Small intestine (tissue), 7 donors: Measurements from ENCODE around the gene TRHDE. TPM values are rescaled to one million over a fixed set of nuclear protein-coding genes. Genes with fewer than 3 reads are reported as not detected.

Experiments used
- DNase-seq, 2 donors: peaks; one replicate each; pipeline versions ENCODE4 v3.0.0 to v3.0.0-alpha.2; 2013
- FAIRE-seq: peaks from 2 replicates; lab custom pipeline; 2012; peaks lifted over from hg19 to GRCh38; lab: Jason Lieb, UNC
- H3K27ac ChIP-seq, 3 donors: one replicate each; pipeline ENCODE4 v1.5.1; 2013; ENCODE audit warnings: low read length in 2 of 3, mild to moderate bottlenecking in 2 of 3, control low read depth in 1 of 3, inconsistent platforms in 1 of 3, low read depth in 1 of 3, moderate library complexity in 1 of 3
- H3K27me3 ChIP-seq, 3 donors: one replicate each; pipeline ENCODE4 v1.6.1; 2013; ENCODE audit warnings: low read length in 3 of 3, inconsistent platforms in 1 of 3; ENCODE audit not compliant: control insufficient read depth in 3 of 3, insufficient read depth in 3 of 3
- H3K36me3 ChIP-seq, 3 donors: one replicate each; pipeline ENCODE4 v1.6.1; 2013; ENCODE audit warnings: low read length in 3 of 3, inconsistent platforms in 1 of 3, low read depth in 1 of 3, mild to moderate bottlenecking in 1 of 3, moderate library complexity in 1 of 3; ENCODE audit not compliant: control insufficient read depth in 3 of 3, insufficient read depth in 2 of 3
- H3K4me1 ChIP-seq, 3 donors: one replicate each; pipeline ENCODE4 v1.6.1; 2013; ENCODE audit warnings: low read length in 2 of 3, inconsistent platforms in 1 of 3, low read depth in 1 of 3, mild to moderate bottlenecking in 1 of 3, moderate library complexity in 1 of 3; ENCODE audit not compliant: control insufficient read depth in 3 of 3, insufficient read depth in 2 of 3
- H3K4me3 ChIP-seq, 3 donors: one replicate each; pipeline ENCODE4 v1.5.1; 2013; ENCODE audit warnings: low read length in 3 of 3, control low read depth in 1 of 3, inconsistent platforms in 1 of 3, low read depth in 1 of 3, mild to moderate bottlenecking in 1 of 3, moderate library complexity in 1 of 3
- H3K9me3 ChIP-seq, 2 donors: one replicate each; pipeline ENCODE4 v1.6.1; 2013; ENCODE audit warnings: low read depth in 1 of 2, low read length in 1 of 2; ENCODE audit not compliant: control insufficient read depth in 2 of 2, insufficient read depth in 1 of 2
- WGBS, 3 donors: extraction: QIAGEN DNeasy Blood & Tissue Kit; methylation state at CpG; one replicate each; pipeline ENCODE4 v1.1.7; 2013; 5-methylcytosine and 5-hydroxymethylcytosine counted together
- polyA plus RNA-seq, 4 donors: library from polyadenylated mRNA; stranded (reverse) in 3 of 4; unstranded in 1 of 4; fragments of 200-250 nt in 3 of 4; fragments of 120-200 nt in 1 of 4; gene quantifications; one replicate each; pipeline versions ENCODE4 v1.2.1 to v1.2.3, GENCODE V29; 2013
- donor health status: healthy with polysubstance abuse.
- donor health status: control.
- donor health status: control.
- donor health status: Bipolar disorder and iron deficiency.
- donor health status: healthy.

Gene TRHDE
- polyA plus RNA-seq, 4 donors = 0.98 to 14.6 (median 1.8) TPM

- DNase-seq (no peak), FAIRE-seq (no peak)
- WGBS, 3 donors = 96 to 99% (median 97%) methylated on average over 2 of the region's 2 CpGs
- Histone ChIP-seq H3K4me3 (no peak overlapping the region), H3K27me3 (no peaks in the 10 kb centered on the region), H3K4me1 (no peaks in the 10 kb centered on the region), H3K9me3 (no peaks in the 10 kb centered on the region), H3K27ac (no peak overlapping the region), H3K36me3 (peaks cover 0 to 3% (median 0%) of the 10 kb centered on the region in 3 donors)
These were observed 17.5 kb downstream of the TRHDE start for GRCh38 chr12:72289633-72290032.

- DNase-seq (no peak), FAIRE-seq (no peak)
- Histone ChIP-seq H3K9me3 (no peaks in the 10 kb centered on the region), H3K27me3 (no peaks in the 10 kb centered on the region), H3K4me3 (no peak overlapping the region), H3K4me1 (no peaks in the 10 kb centered on the region), H3K36me3 (peaks cover 0 to 4% (median 0%) of the 10 kb centered on the region in 3 donors), H3K27ac (no peak overlapping the region)
- WGBS, 3 donors = 85 to 90% (median 89%) methylated on average over 5 of the region's 5 CpGs
These were observed 19.0 kb downstream of the TRHDE start for GRCh38 chr12:72291175-72291574.

- Histone ChIP-seq H3K9me3 (no peaks in the 10 kb centered on the region), H3K4me3 (no peak overlapping the region), H3K27ac (no peak overlapping the region), H3K36me3 (peaks cover 0 to 4% (median 0%) of the 10 kb centered on the region in 3 donors), H3K4me1 (no peaks in the 10 kb centered on the region), H3K27me3 (no peaks in the 10 kb centered on the region)
- no peak for FAIRE-seq
- 76 to 92% (median 91%) methylated on average over 6 of the region's 6 CpGs for whole genome bisulfite sequencing, 3 donors
- DNase-seq = no peak
These were observed 21.5 kb downstream of the TRHDE start for GRCh38 chr12:72293701-72294100.

- no peak overlapping the region for H3K4me3 ChIP-seq
- DNase-seq = no peak
- 72 to 86% (median 86%) methylated on average over 7 to 8 of the region's 8 CpGs for WGBS, 3 donors
- H3K36me3 ChIP-seq = peaks cover 0 to 4% (median 0%) of the 10 kb centered on the region in 3 donors
- no peaks in the 10 kb centered on the region for H3K4me1 ChIP-seq
- H3K27ac ChIP-seq = no peak overlapping the region
- FAIRE-seq = no peak
- H3K27me3 ChIP-seq = no peaks in the 10 kb centered on the region
- no peaks in the 10 kb centered on the region for H3K9me3 ChIP-seq
These were observed 22.9 kb downstream of the TRHDE start for GRCh38 chr12:72295101-72295500.

GRCh38 chr12:72295744-72296143 lies 23.6 kb downstream of the TRHDE start:
- H3K36me3 ChIP-seq = peaks cover 0 to 4% (median 0%) of the 10 kb centered on the region in 3 donors
- H3K27me3 ChIP-seq = no peaks in the 10 kb centered on the region
- no peak overlapping the region for H3K4me3 ChIP-seq
- no peaks in the 10 kb centered on the region for H3K9me3 ChIP-seq
- no peak overlapping the region for H3K27ac ChIP-seq
- no peaks in the 10 kb centered on the region for H3K4me1 ChIP-seq
- DNase-seq (no peak), FAIRE-seq (no peak)
- 77 to 85% (median 81%) methylated on average over 2 of the region's 2 CpGs for WGBS, 3 donors

GRCh38 chr12:72296389-72296788 lies 24.2 kb downstream of the TRHDE start:
- H3K4me1 ChIP-seq = no peaks in the 10 kb centered on the region
- H3K27me3 ChIP-seq = no peaks in the 10 kb centered on the region
- no peak overlapping the region for H3K27ac ChIP-seq
- FAIRE-seq = no peak
- DNase-seq = no peak
- peaks cover 0 to 4% (median 0%) of the 10 kb centered on the region in 3 donors for H3K36me3 ChIP-seq
- H3K9me3 ChIP-seq = no peaks in the 10 kb centered on the region
- 32 to 62% (median 34%) methylated on average over 2 of the region's 2 CpGs for WGBS, 3 donors
- H3K4me3 ChIP-seq = no peak overlapping the region

- Histone ChIP-seq H3K27me3 (no peaks in the 10 kb centered on the region), H3K36me3 (peaks cover 0 to 4% (median 0%) of the 10 kb centered on the region in 3 donors), H3K9me3 (no peaks in the 10 kb centered on the region), H3K4me1 (no peaks in the 10 kb centered on the region), H3K4me3 (no peak overlapping the region), H3K27ac (no peak overlapping the region)
- 65 to 85% (median 68%) methylated on average over 3 of the region's 3 CpGs for WGBS, 3 donors
- no peak for FAIRE-seq
- no peak for DNase-seq
These were observed 25.5 kb downstream of the TRHDE start for GRCh38 chr12:72297666-72298065.

- H3K36me3 ChIP-seq = no peaks in the 10 kb centered on the region
- H3K27ac ChIP-seq = no peak overlapping the region
- no peak overlapping the region for H3K4me3 ChIP-seq
- H3K9me3 ChIP-seq = no peaks in the 10 kb centered on the region
- H3K27me3 ChIP-seq = no peaks in the 10 kb centered on the region
- no peak for DNase-seq
- WGBS, 3 donors = 90 to 92% (median 91%) methylated on average over 3 of the region's 3 CpGs
- FAIRE-seq = no peak
- H3K4me1 ChIP-seq = peaks cover 0 to 15% (median 0%) of the 10 kb centered on the region in 3 donors
These were observed 28.6 kb downstream of the TRHDE start for GRCh38 chr12:72300728-72301127.

- peak overlapping the region in 1 of 3 donors; percentile 41 for H3K27ac ChIP-seq
- DNase-seq (peak; percentile 42 to 62), FAIRE-seq (no peak)
- H3K27me3 ChIP-seq = no peaks in the 10 kb centered on the region
- no peaks in the 10 kb centered on the region for H3K9me3 ChIP-seq
- 6 to 35% (median 25%) methylated on average over 2 of the region's 2 CpGs for WGBS, 3 donors
- H3K36me3 ChIP-seq = no peaks in the 10 kb centered on the region
- H3K4me3 ChIP-seq = no peak overlapping the region
- peaks cover 0 to 34% (median 0%) of the 10 kb centered on the region in 3 donors for H3K4me1 ChIP-seq
These were observed 32.6 kb downstream of the TRHDE start for GRCh38 chr12:72304751-72305150.
